MCF 10A (cell line): Measurements from ENCODE around the gene PRKD1. TPM values are rescaled to one million over a fixed set of nuclear protein-coding genes. Genes with fewer than 3 reads are reported as not detected.
A peak's percentile ranks its signal among the peaks of the same experiment; 100 is the strongest.

ENCODE experiments used
- BruUV-seq: library from RNA; stranded (reverse); fragments of 400-500 nt; replicated peaks from 2 replicates; lab custom pipeline; 2021; lab: Mats Ljungman, UMichigan
- CTCF ChIA-PET: fragments of 300-600 bp; sonication (Branson Sonifier 250); formaldehyde crosslinking; extraction: SDS; loops from one replicate; lab custom pipeline; 2021; ENCODE audit warnings: antibody characterized with exemption, inconsistent platforms; lab: Yijun Ruan, JAX
- POLR2A ChIA-PET: fragments of 300-600, 350-650 bp; sonication (Branson Sonifier 250); formaldehyde crosslinking; extraction: SDS; loops from one replicate; lab custom pipeline; 2020; ENCODE audit warnings: antibody characterized with exemption, inconsistent platforms; lab: Yijun Ruan, JAX
- DNase-seq: peaks from one replicate; pipeline ENCODE4 v3.0.0-alpha.2; 2018; ENCODE audit not compliant: unreplicated experiment
- H3K27ac Mint-ChIP-seq: one replicate; pipeline ENCODE4 v1.8.0; 2022; ENCODE audit warnings: mild to moderate bottlenecking, low read depth, mixed read lengths; ENCODE audit not compliant: unreplicated experiment
- H3K27me3 Mint-ChIP-seq: one replicate; pipeline ENCODE4 v1.8.0; 2022; ENCODE audit warnings: mixed read lengths; ENCODE audit not compliant: insufficient read depth, unreplicated experiment
- H3K36me3 Mint-ChIP-seq: one replicate; pipeline ENCODE4 v1.8.0; 2022; ENCODE audit warnings: mild to moderate bottlenecking, moderate library complexity, mixed read lengths; ENCODE audit not compliant: insufficient read depth, unreplicated experiment
- H3K4me1 Mint-ChIP-seq: one replicate; pipeline ENCODE4 v1.8.0; 2022; ENCODE audit warnings: mixed read lengths; ENCODE audit not compliant: insufficient read depth, unreplicated experiment
- H3K4me3 Mint-ChIP-seq: one replicate; pipeline ENCODE4 v1.8.0; 2022; ENCODE audit warnings: mild to moderate bottlenecking, moderate library complexity, mixed read lengths; ENCODE audit not compliant: unreplicated experiment
- H3K9me3 Mint-ChIP-seq: one replicate; pipeline ENCODE4 v1.8.0; 2022; ENCODE audit warnings: mixed read lengths; ENCODE audit not compliant: unreplicated experiment
- intact Hi-C: fragments of 100-400 bp; cut with micrococcal nuclease; formaldehyde crosslinking; loops from 2 replicates; pipeline ENCODE4 v1.14.1; 2022
- total RNA-seq: library from RNA; stranded (reverse); gene quantifications from 2 replicates; pipeline ENCODE4 v1.2.3, GENCODE V29; 2022
- TF ChIP-seq, protein P1 (sequence below): fragments of 200-600 bp; IDR thresholded peaks from one replicate; pipeline ENCODE4 v1.8.0; 2022; ENCODE audit warnings: antibody characterized with exemption, mild to moderate bottlenecking; ENCODE audit not compliant: unreplicated experiment

PRKD1 gene
- total RNA-seq, 1 experiment from 2014 or later, result 8.8 TPM

DNA sequence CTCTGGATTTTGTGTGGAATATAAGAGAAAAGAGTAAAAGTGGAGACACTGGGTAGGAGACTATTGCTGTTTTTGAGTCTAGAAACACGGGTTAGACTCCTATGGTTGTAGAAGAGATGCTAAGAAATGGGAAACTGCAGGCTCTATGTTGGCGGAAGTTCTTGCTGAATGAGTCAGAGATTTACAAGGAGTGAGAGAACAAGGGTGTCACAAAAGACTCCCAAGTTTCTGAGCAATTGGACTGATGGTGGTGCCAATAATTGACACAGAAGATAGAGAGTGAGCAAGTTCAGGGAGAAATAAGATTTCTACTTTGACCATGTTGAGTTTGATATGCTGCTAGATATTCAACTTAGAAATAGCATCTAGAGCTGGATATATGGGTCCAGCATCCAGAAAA is 2.6 kb upstream of the PRKD1 start:
- intact Hi-C loops, result no loop called here
- Mint-ChIP-seq H3K36me3 (no peaks in the 10 kb centered on the region), H3K27ac (peak overlapping the region; percentile 6), H3K9me3 (no peaks in the 10 kb centered on the region), H3K4me3 (no peak overlapping the region), H3K4me1 (peaks cover 27% of the 10 kb centered on the region), H3K27me3 (no peaks in the 10 kb centered on the region)
- no TSS peak for BruUV-seq
- TF ChIP-seq, protein P1, sequence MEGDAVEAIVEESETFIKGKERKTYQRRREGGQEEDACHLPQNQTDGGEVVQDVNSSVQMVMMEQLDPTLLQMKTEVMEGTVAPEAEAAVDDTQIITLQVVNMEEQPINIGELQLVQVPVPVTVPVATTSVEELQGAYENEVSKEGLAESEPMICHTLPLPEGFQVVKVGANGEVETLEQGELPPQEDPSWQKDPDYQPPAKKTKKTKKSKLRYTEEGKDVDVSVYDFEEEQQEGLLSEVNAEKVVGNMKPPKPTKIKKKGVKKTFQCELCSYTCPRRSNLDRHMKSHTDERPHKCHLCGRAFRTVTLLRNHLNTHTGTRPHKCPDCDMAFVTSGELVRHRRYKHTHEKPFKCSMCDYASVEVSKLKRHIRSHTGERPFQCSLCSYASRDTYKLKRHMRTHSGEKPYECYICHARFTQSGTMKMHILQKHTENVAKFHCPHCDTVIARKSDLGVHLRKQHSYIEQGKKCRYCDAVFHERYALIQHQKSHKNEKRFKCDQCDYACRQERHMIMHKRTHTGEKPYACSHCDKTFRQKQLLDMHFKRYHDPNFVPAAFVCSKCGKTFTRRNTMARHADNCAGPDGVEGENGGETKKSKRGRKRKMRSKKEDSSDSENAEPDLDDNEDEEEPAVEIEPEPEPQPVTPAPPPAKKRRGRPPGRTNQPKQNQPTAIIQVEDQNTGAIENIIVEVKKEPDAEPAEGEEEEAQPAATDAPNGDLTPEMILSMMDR, result no peak
- ChIA-PET POLR2A (no interaction called here), CTCF (no interaction called here)
- DNase-seq, result peak; percentile 64

DNA sequence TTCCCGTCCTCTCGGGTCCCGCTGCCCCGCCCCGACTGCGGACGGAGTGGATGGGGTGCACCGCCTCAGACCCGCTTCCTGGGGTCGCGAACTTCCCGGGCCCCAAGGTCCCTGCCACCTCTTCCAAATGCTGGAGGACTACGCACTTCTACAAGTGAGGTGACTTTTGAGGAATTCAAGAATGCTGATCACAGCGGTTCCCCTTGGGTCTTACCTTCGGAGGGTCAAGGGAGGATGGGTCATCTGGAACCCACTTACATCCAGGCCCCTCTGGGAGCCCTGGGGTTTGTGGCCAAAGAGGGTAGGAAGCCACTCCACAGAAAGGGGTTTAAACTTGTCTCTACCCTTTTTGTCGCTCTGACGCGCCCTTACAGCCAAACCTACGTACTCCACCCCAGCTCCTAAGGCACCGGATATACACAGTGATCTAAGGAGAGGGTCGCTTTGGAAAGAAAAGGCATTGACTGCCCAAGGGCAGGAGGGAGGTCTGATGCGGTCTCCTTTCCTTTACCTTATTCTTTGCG is 532 bp upstream of the PRKD1 start:
- H3K27me3 Mint-ChIP-seq, result no peaks in the 10 kb centered on the region
- no peak for DNase-seq
- TF ChIP-seq, protein P1, result no peak
- POLR2A ChIA-PET, result interaction anchor here (0.6 kb wide), 1 partner anchor 45 kb away, joined by 3 read pairs; no protein-coding TSS in a partner anchor
- no TSS peak for BruUV-seq
- no peaks in the 10 kb centered on the region for H3K9me3 Mint-ChIP-seq
- peaks cover 38% of the 10 kb centered on the region for H3K4me1 Mint-ChIP-seq
- H3K27ac Mint-ChIP-seq, result no peak overlapping the region
- peak overlapping the region; percentile 47 for H3K4me3 Mint-ChIP-seq
- no peaks in the 10 kb centered on the region for H3K36me3 Mint-ChIP-seq
- CTCF ChIA-PET, result interaction anchor here (0.7 to 1.4 kb wide), 3 partner anchors 29 to 378 kb away, joined by 3 to 4 read pairs (median 4); no protein-coding TSS in a partner anchor
- intact Hi-C loops, result loop anchor here (5.0 to 10.0 kb wide), 5 partner anchors 123 to 381 kb away; no protein-coding TSS in a partner anchor

GRCh38 chr14:29926701-29927375 is 809 bp downstream of the PRKD1 start:
- intact Hi-C loops, result loop anchor here (5.0 to 10.0 kb wide), 5 partner anchors 122 to 380 kb away; no protein-coding TSS in a partner anchor
- POLR2A ChIA-PET, result no interaction called here
- Mint-ChIP-seq H3K36me3 (no peaks in the 10 kb centered on the region), H3K9me3 (no peaks in the 10 kb centered on the region), H3K4me1 (peaks cover 38% of the 10 kb centered on the region), H3K27ac (peak overlapping the region; percentile 26), H3K4me3 (peak overlapping the region; percentile 98), H3K27me3 (no peaks in the 10 kb centered on the region)
- DNase-seq, result peak; percentile 58
- TF ChIP-seq, protein P1, result peak; percentile 18
- CTCF ChIA-PET, result interaction anchor here (0.6 to 0.7 kb wide), 4 partner anchors 183 to 450 kb away, joined by 3 read pairs; no protein-coding TSS in a partner anchor
- BruUV-seq, result no TSS peak

- no peak for DNase-seq
- Mint-ChIP-seq H3K27ac (peak overlapping the region; percentile 26), H3K36me3 (no peaks in the 10 kb centered on the region), H3K4me1 (peaks cover 38% of the 10 kb centered on the region), H3K9me3 (no peaks in the 10 kb centered on the region), H3K27me3 (no peaks in the 10 kb centered on the region), H3K4me3 (peak overlapping the region; percentile 98)
- no TSS peak for BruUV-seq
- intact Hi-C loops, result loop anchor here (5.0 to 10.0 kb wide), 5 partner anchors 121 to 379 kb away; no protein-coding TSS in a partner anchor
- TF ChIP-seq, protein P1, result no peak
- ChIA-PET CTCF (interaction anchor here (0.6 to 1.0 kb wide), 5 partner anchors 283 to 654 kb away, joined by 3 read pairs; no protein-coding TSS in a partner anchor), POLR2A (interaction anchor here (2.1 kb wide), 1 partner anchor 20 kb away, joined by 8 read pairs; no protein-coding TSS in a partner anchor)
These were observed 1.4 kb downstream of the PRKD1 start for GRCh38 chr14:29926228-29926627.
